GM19240 (cell line): Measurements from ENCODE around the gene GADD45G.

Source experiments
- DNase-seq: peaks from one replicate; pipeline ENCODE4 v3.0.0; 2011; ENCODE audit warnings: low spot score; ENCODE audit not compliant: insufficient read length

The GADD45G gene

GRCh38 chr9:89609426-89610006 lies 4.7 kb downstream of the GADD45G start:
- no peak for DNase-seq

GRCh38 chr9:89610391-89610925 lies 5.6 kb downstream of the GADD45G start:
- DNase-seq = no peak

- no peak for DNase-seq
Measured at GRCh38 chr9:89611425-89611824, 6.6 kb downstream of the GADD45G start.

GRCh38 chr9:89612566-89613278 lies 7.9 kb downstream of the GADD45G start:
- no peak for DNase-seq

GRCh38 chr9:89613912-89614892 lies 9.4 kb downstream of the GADD45G start:
- DNase-seq = no peak

GRCh38 chr9:89615661-89616060 lies 10.8 kb downstream of the GADD45G start:
- no peak for DNase-seq

GRCh38 chr9:89616411-89616810 lies 11.6 kb downstream of the GADD45G start:
- no peak for DNase-seq

GRCh38 chr9:89617978-89618377 lies 13.2 kb downstream of the GADD45G start:
- DNase-seq = no peak

GRCh38 chr9:89619019-89619418 lies 14.2 kb downstream of the GADD45G start:
- no peak for DNase-seq

- DNase-seq = no peak
Measured at GRCh38 chr9:89619424-89620138, 14.8 kb downstream of the GADD45G start.

GRCh38 chr9:89621031-89621430 lies 16.2 kb downstream of the GADD45G start:
- DNase-seq = no peak

GRCh38 chr9:89621676-89622075 lies 16.9 kb downstream of the GADD45G start:
- DNase-seq = no peak

- DNase-seq = no peak
Measured at GRCh38 chr9:89622933-89623861, 18.4 kb downstream of the GADD45G start.

- no peak for DNase-seq
Measured at GRCh38 chr9:89623925-89624420, 19.2 kb downstream of the GADD45G start.

- DNase-seq = no peak
Measured at GRCh38 chr9:89625721-89626687, 21.2 kb downstream of the GADD45G start.

GRCh38 chr9:89626741-89627265 lies 22.0 kb downstream of the GADD45G start:
- DNase-seq = no peak

GRCh38 chr9:89628601-89629000 lies 23.8 kb downstream of the GADD45G start:
- no peak for DNase-seq
